Right lobe of liver (tissue), 6 donors: ENCODE results near the gene BLMH. TPM values are rescaled to one million over a fixed set of nuclear protein-coding genes. Genes with fewer than 3 reads are reported as not detected.
A peak's percentile ranks its signal among the peaks of the same experiment; 100 is the strongest.

ENCODE experiments used
- ATAC-seq, 4 donors: fragments of 200-7000 bp; cut with Tn5 transposase; one replicate each; pipeline ENCODE4 v1.9.1; 2020; ENCODE audit warnings: mild to moderate bottlenecking in 4 of 4, moderate library complexity in 4 of 4
- DNase-seq, 3 donors: peaks; one replicate each; pipeline ENCODE4 v3.0.0-alpha.2; 2020
- H3K27ac ChIP-seq, 3 donors: fragments of 200-600 bp; one replicate each; pipeline ENCODE4 v1.8.0; 2022
- H3K27me3 ChIP-seq, 2 donors: fragments of 200-600 bp; one replicate each; pipeline ENCODE4 v1.8.0; 2022
- H3K36me3 ChIP-seq, 4 donors: fragments of 200-600 bp; sonication (generic) in 1 of 4; one replicate each; pipeline versions ENCODE4 v1.5.1 to v1.8.0; 2017 to 2022; ENCODE audit warnings: control low read depth in 1 of 4
- H3K4me1 ChIP-seq, 4 donors: fragments of 200-600 bp; sonication (generic) in 1 of 4; one replicate each; pipeline versions ENCODE4 v1.5.1 to v1.8.0; 2017 to 2022; ENCODE audit warnings: control low read depth in 1 of 4
- H3K4me3 ChIP-seq, 3 donors: fragments of 200-600 bp; one replicate each; pipeline ENCODE4 v1.8.0; 2022
- H3K9me3 ChIP-seq, 4 donors: fragments of 200-600 bp; sonication (generic) in 1 of 4; one replicate each; pipeline versions ENCODE4 v1.5.1 to v1.8.0; 2017 to 2022; ENCODE audit warnings: control low read depth in 1 of 4
- CTCF ChIP-seq, 4 donors: fragments of 200-600 bp in 3 of 4; fragments of 450-650 bp in 1 of 4; IDR thresholded peaks; one replicate each; pipeline versions ENCODE4 v1.5.1 to v1.8.0; 2016 to 2022; ENCODE audit warnings: antibody characterized with exemption in 4 of 4, mild to moderate bottlenecking in 2 of 4
- POLR2A ChIP-seq: fragments of 450-650 bp; IDR thresholded peaks from one replicate; pipeline ENCODE4 v1.6.1; 2017; ENCODE audit warnings: antibody characterized with exemption, mild to moderate bottlenecking
- WGBS: methylation state at CpG from one replicate; pipeline ENCODE4 v1.1.6; 2018; ENCODE audit warnings: low coverage, low lambda C conversion rate; ENCODE audit not compliant: insufficient coverage; ENCODE audit errors: missing lambda C conversion rate; 5-methylcytosine and 5-hydroxymethylcytosine counted together
- intact Hi-C, 2 donors: fragments of 100-400 bp; cut with DNase I; formaldehyde crosslinking; loops; one replicate each; pipeline versions ENCODE4 v1.11.2 to v1.14.1; 2022
- long read RNA-seq: library from polyadenylated mRNA; unstranded; transcript quantifications from one replicate; pipeline ENCODE4 v2.0.0, GENCODE V29; 2019
- total RNA-seq, 6 experiments: library from RNA; depleted of rRNA in 2 of 6; stranded (reverse); fragments of >200 nt in 2 of 6; fragmentation: NEBNext Ultra II Directional in 3 of 6; extraction: Animal tissue kit (Norgen Biotek cat#: 25700) in 3 of 6; gene quantifications; one replicate each; pipeline versions ENCODE4 v1.1.0 to v1.2.4, GENCODE V29; 2016 to 2023
- donor health status: DM: no; HTN: yes; CAD: no.
- donor health status: DM: no; HTN: no; CAD: no.
- donor health status: DM: no; HTN: no; CAD: no.
- donor health status: DM: no; HTN: yes; CAD: no.
- donor health status: DM: no; HTN: yes; CAD: no.

The BLMH gene, protein sequence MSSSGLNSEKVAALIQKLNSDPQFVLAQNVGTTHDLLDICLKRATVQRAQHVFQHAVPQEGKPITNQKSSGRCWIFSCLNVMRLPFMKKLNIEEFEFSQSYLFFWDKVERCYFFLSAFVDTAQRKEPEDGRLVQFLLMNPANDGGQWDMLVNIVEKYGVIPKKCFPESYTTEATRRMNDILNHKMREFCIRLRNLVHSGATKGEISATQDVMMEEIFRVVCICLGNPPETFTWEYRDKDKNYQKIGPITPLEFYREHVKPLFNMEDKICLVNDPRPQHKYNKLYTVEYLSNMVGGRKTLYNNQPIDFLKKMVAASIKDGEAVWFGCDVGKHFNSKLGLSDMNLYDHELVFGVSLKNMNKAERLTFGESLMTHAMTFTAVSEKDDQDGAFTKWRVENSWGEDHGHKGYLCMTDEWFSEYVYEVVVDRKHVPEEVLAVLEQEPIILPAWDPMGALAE
- 1 to 10 TPM; 7.0 to 9.2 (median 7.3) TPM for total RNA-seq
- long read RNA-seq, partial matches to known transcripts = 0 of 4 reads
- long read RNA-seq, other reads (novel, unspliced or antisense) = 1 of 4 reads

- intact Hi-C loops = no loop called here
- Histone ChIP-seq H3K4me1 (peaks cover 0 to 10% (median 0%) of the 10 kb centered on the region in 4 donors), H3K36me3 (peaks cover 0 to 2% (median 0%) of the 10 kb centered on the region in 4 donors), H3K27ac (peak within 1 kb of the TSS in 2 of 3 donors; percentile 36 to 52), H3K27me3 (no peaks in the 10 kb centered on the region), H3K4me3 (peak within 1 kb of the TSS; percentile 71 to 90 (median 77)), H3K9me3 (no peaks in the 10 kb centered on the region)
- WGBS = 2% methylated on average over 9 of the region's 89 CpGs
- DNase-seq (peak; percentile 79 to 84 (median 79)), ATAC-seq (peak; percentile 91 to 94 (median 92))
- TF ChIP-seq POLR2A = peak; percentile 58
- TF ChIP-seq CTCF (IDR thresholded peaks at IDR 0.05) = no peak
These were observed at the start of gene BLMH for GRCh38 chr17:30291543-30292285. BLMH (minus strand) TSS chr17:30291944; CDS start chr17:30291819, 125 bp downstream.

DNA sequence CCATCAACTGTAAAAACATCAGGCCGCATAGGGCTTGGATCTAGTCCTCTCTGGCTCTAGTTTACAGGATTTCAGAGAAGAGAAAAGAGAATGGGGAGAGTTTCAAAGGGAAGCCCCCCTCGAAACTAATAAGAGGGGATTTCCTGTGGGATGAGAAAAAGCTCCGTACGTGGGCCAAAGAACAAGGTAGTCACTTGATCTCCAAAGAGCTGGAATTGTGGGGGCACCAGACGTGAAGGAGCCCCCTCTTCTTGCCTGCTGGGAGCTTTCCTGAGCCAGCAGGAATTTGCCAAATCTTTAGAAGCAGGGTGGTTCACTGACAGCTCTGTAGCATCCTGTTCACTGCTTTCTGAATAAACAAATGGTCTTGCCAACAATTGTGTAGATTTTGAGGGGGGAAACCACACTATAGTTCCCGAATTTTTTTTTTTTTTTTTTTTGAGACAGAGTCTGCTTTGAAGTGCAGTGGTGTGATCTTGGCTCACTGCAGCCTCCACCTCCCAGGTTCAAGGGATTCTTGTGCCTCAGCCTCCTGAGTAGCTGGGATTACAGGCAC, 49.1 kb upstream of the BLMH start:
- H3K27me3 ChIP-seq = no peaks in the 10 kb centered on the region
- no peak for DNase-seq
- intact Hi-C loops = loop anchor here in 1 of 2 donors (10.0 kb wide), 1 partner anchor 114 kb away; no protein-coding TSS in a partner anchor
- no peaks in the 10 kb centered on the region for H3K9me3 ChIP-seq
- H3K4me3 ChIP-seq = no peak overlapping the region
- TF ChIP-seq POLR2A = no peak
- no peak for TF ChIP-seq CTCF (IDR thresholded peaks at IDR 0.05)
- 38% methylated on average over 6 of the region's 6 CpGs for WGBS
- H3K27ac ChIP-seq = peak overlapping the region in 1 of 3 donors; percentile 33
- H3K36me3 ChIP-seq = no peaks in the 10 kb centered on the region
- no peak for ATAC-seq
- peaks cover 0 to 55% (median 21%) of the 10 kb centered on the region in 4 donors for H3K4me1 ChIP-seq

DNA sequence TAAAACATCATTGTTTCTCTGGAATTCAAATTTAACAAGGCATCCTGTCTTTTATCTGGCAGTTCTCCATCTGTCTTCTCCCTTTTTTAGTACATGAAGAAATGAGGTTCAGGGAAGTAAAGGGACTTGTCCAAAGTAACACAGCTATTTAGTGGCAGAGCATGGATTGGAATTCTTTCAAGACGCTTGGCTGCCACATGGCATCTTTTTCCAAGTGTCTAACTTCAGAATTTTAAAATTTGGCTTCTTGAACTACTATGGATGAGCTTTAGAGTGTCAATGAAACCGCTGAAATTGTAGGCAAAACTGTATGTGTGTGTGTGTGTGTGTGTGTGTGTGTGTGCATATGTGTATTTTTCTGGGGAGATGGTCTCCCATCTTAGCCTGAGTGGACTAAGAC, 47.3 kb upstream of the BLMH start:
- intact Hi-C loops = no loop called here
- H3K4me3 ChIP-seq = no peak overlapping the region
- H3K27ac ChIP-seq = no peak overlapping the region
- H3K4me1 ChIP-seq = peaks cover 0 to 37% (median 10%) of the 10 kb centered on the region in 4 donors
- DNase-seq (no peak), ATAC-seq (no peak)
- no peaks in the 10 kb centered on the region for H3K36me3 ChIP-seq
- no peaks in the 10 kb centered on the region for H3K27me3 ChIP-seq
- no peaks in the 10 kb centered on the region for H3K9me3 ChIP-seq
- TF ChIP-seq POLR2A (no peak), CTCF (IDR thresholded peaks at IDR 0.05) (no peak)
- 83% methylated on average over 2 of the region's 2 CpGs for WGBS

GRCh38 chr17:30337393-30337999, 45.8 kb upstream of the BLMH start:
- intact Hi-C loops = no loop called here
- ATAC-seq (peak; percentile 68 to 80 (median 74)), DNase-seq (peak; percentile 62 to 77 (median 74))
- no peaks in the 10 kb centered on the region for H3K27me3 ChIP-seq
- no peaks in the 10 kb centered on the region for H3K9me3 ChIP-seq
- TF ChIP-seq POLR2A (peak; percentile 58), CTCF (IDR thresholded peaks at IDR 0.05) (no peak)
- peaks cover 0 to 29% (median 7%) of the 10 kb centered on the region in 4 donors for H3K4me1 ChIP-seq
- 100% methylated on average over 1 of the region's 1 CpG for WGBS
- peak overlapping the region in 2 of 3 donors; percentile 6 to 19 for H3K27ac ChIP-seq
- H3K4me3 ChIP-seq = no peak overlapping the region
- no peaks in the 10 kb centered on the region for H3K36me3 ChIP-seq
